ENCODE results near the gene SBF2.

DNA sequence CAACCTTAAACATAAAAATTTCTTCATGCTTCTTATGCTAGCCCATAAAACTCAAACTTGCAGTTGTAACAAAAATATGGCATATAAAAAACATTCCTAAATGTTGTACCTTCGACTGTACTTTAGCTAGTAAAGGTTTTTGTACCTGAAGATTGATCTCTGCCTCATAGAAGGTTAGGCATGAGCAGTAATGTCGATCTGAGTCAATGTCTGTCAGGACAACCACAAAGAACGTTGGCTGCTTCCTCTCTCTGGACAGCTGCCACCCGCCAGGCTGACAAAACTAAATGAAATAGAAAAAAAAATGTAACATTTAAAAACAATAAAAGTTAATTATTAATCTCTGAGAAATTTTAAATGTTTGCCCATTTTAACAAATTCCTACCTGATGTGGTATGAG lies 251.3 kb downstream of the SBF2 start:
- no peak for TF ChIP-seq POLR2A (IDR thresholded peaks at IDR 0.05)
- TF ChIP-seq, protein P1, sequence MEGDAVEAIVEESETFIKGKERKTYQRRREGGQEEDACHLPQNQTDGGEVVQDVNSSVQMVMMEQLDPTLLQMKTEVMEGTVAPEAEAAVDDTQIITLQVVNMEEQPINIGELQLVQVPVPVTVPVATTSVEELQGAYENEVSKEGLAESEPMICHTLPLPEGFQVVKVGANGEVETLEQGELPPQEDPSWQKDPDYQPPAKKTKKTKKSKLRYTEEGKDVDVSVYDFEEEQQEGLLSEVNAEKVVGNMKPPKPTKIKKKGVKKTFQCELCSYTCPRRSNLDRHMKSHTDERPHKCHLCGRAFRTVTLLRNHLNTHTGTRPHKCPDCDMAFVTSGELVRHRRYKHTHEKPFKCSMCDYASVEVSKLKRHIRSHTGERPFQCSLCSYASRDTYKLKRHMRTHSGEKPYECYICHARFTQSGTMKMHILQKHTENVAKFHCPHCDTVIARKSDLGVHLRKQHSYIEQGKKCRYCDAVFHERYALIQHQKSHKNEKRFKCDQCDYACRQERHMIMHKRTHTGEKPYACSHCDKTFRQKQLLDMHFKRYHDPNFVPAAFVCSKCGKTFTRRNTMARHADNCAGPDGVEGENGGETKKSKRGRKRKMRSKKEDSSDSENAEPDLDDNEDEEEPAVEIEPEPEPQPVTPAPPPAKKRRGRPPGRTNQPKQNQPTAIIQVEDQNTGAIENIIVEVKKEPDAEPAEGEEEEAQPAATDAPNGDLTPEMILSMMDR (IDR thresholded peaks at IDR 0.05), result no peak
- no peak for TF ChIP-seq POLR2AphosphoS5 (IDR thresholded peaks at IDR 0.05)

All from gastroesophageal sphincter (tissue), 3 donors.